Esophagus muscularis mucosa (tissue), 3 donors: ENCODE measurements around the gene HYAL1.

Source experiments
- CTCF ChIP-seq, 3 experiments: fragments of 200-600 bp in 2 of 3; fragments of 450-650 bp in 1 of 3; sonication (generic) in 2 of 3; IDR thresholded peaks; one replicate each; pipeline ENCODE4 v1.5.1; 2017 to 2019; ENCODE audit warnings: antibody characterized with exemption in 3 of 3, mild to moderate bottlenecking in 2 of 3, moderate library complexity in 1 of 3
- POLR2A ChIP-seq: fragments of 450-650 bp; IDR thresholded peaks from one replicate; pipeline ENCODE4 v1.6.1; 2017; ENCODE audit warnings: antibody characterized with exemption, moderate library complexity, mild to moderate bottlenecking, low read depth

GRCh38 chr3:50260027-50260941 is 43.1 kb downstream of the HYAL1 start:
- TF ChIP-seq CTCF (IDR thresholded peaks at IDR 0.05): peak in 2 of 3 experiments; percentile 100
- peak; percentile 24 for TF ChIP-seq POLR2A
